A673 (cell line): Measurements from ENCODE around the gene RIMS1. TPM values are rescaled to one million over a fixed set of nuclear protein-coding genes. Genes with fewer than 3 reads are reported as not detected.

Experiments
- BruUV-seq: library from RNA; stranded (reverse); fragments of 400-500 nt; replicated peaks from 2 replicates; lab custom pipeline; 2021; lab: Mats Ljungman, UMichigan
- CTCF ChIA-PET: fragments of 300-600 bp; sonication (Branson Sonifier 250); formaldehyde crosslinking; loops from one replicate; lab custom pipeline; 2022; ENCODE audit warnings: antibody characterized with exemption; lab: Charles Lee
- POLR2A ChIA-PET: fragments of 300-600 bp; sonication (Branson Sonifier 250); formaldehyde crosslinking; loops from one replicate; lab custom pipeline; 2022; ENCODE audit warnings: antibody characterized with exemption; ENCODE audit not compliant: low non-redundant PET; lab: Charles Lee
- DNase-seq: peaks from one replicate; pipeline ENCODE4 v3.0.0-alpha.2; 2015; ENCODE audit warnings: low spot score
- H3K27ac ChIP-seq: fragments of 200-600 bp; sonication (generic); 2 replicates; pipeline ENCODE4 v1.5.1; 2016; ENCODE audit warnings: mixed run types, low read depth, mild to moderate bottlenecking, mixed read lengths, antibody characterized with exemption, low read length; ENCODE audit not compliant: poor library complexity, severe bottlenecking
- H3K27me3 ChIP-seq: fragments of 200-600 bp; sonication (generic); replicated peaks from 2 replicates; pipeline ENCODE4 v1.6.1; 2017; ENCODE audit warnings: mixed run types, low read depth, mild to moderate bottlenecking, mixed read lengths, antibody characterized with exemption, low read length; ENCODE audit not compliant: insufficient read depth, poor library complexity
- H3K36me3 ChIP-seq: fragments of 200-600 bp; sonication (generic); 2 replicates; pipeline ENCODE4 v1.6.1; 2016; ENCODE audit warnings: mixed run types, mild to moderate bottlenecking, mixed read lengths, antibody characterized with exemption, low read length; ENCODE audit not compliant: insufficient read depth, poor library complexity, severe bottlenecking
- H3K4me1 ChIP-seq: fragments of 200-600 bp; sonication (generic); 2 replicates; pipeline ENCODE4 v1.6.1; 2017; ENCODE audit warnings: mixed run types, mild to moderate bottlenecking, mixed read lengths, antibody characterized with exemption, low read length; ENCODE audit not compliant: insufficient read depth, poor library complexity, severe bottlenecking
- H3K4me3 ChIP-seq: fragments of 200-600 bp; sonication (generic); 2 replicates; pipeline ENCODE4 v1.5.1; 2016; ENCODE audit warnings: low read depth, mixed run types, mild to moderate bottlenecking, mixed read lengths, low read length; ENCODE audit not compliant: poor library complexity, severe bottlenecking
- H3K9me3 ChIP-seq: fragments of 200-600 bp; sonication (generic); 2 replicates; pipeline ENCODE4 v1.6.1; 2016; ENCODE audit warnings: mixed run types, low read depth, mild to moderate bottlenecking, mixed read lengths, antibody characterized with exemption, low read length; ENCODE audit not compliant: poor library complexity, severe bottlenecking
- EZH2 ChIP-seq: fragments of 200-600 bp; sonication (generic); IDR thresholded peaks from 2 replicates; pipeline ENCODE4 v1.6.1; 2017; ENCODE audit warnings: borderline replicate concordance, low read depth, mild to moderate bottlenecking, mixed read lengths, antibody characterized with exemption, low read length; ENCODE audit not compliant: poor library complexity, severe bottlenecking
- intact Hi-C: fragments of 100-400 bp; cut with micrococcal nuclease; formaldehyde crosslinking; loops from one replicate; pipeline ENCODE4 v1.10.0; 2022; ENCODE audit not compliant: unreplicated experiment
- total RNA-seq: library from RNA; stranded (reverse); gene quantifications from 2 replicates; pipeline ENCODE4 v1.2.3, GENCODE V29; 2021
- TF ChIP-seq, protein P1 (sequence below): fragments of 300-800, 200-600 bp; sonication (generic); conservative IDR thresholded peaks from 2 replicates; pipeline ENCODE4 v1.5.1; 2017; ENCODE audit warnings: low read depth, mild to moderate bottlenecking, antibody characterized with exemption, low read length, moderate library complexity, mixed read lengths

The RIMS1 gene
- total RNA-seq, 1 experiment from 2014 or later = 1.3 TPM

DNA sequence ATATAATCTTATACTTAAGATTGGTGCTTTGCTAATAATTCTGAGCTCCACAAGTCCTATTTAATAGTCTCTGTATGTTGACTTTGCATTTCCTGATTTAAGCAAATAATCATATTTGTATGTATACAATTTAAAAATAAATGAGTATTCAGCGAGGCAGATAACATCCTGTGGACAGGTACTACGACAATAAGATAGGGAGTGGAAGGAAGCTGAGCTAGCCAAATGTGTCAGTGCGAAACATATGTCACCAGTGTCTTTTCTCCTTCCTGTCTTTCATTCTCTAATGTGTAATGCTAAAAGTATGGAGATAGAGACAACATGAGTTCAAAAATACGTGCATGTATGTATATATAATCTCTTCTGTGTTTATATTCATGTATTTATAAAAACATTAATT is 375.9 kb downstream of the RIMS1 start:
- BruUV-seq = no TSS peak
- Histone ChIP-seq H3K9me3 (no peaks in the 10 kb centered on the region), H3K4me3 (no peak overlapping the region), H3K27me3 (no peaks in the 10 kb centered on the region), H3K4me1 (no peaks in the 10 kb centered on the region), H3K36me3 (no peaks in the 10 kb centered on the region), H3K27ac (no peak overlapping the region)
- CTCF ChIA-PET = no interaction called here
- POLR2A ChIA-PET = no interaction called here
- no peak for DNase-seq
- intact Hi-C loops = no loop called here
- TF ChIP-seq, protein P1, sequence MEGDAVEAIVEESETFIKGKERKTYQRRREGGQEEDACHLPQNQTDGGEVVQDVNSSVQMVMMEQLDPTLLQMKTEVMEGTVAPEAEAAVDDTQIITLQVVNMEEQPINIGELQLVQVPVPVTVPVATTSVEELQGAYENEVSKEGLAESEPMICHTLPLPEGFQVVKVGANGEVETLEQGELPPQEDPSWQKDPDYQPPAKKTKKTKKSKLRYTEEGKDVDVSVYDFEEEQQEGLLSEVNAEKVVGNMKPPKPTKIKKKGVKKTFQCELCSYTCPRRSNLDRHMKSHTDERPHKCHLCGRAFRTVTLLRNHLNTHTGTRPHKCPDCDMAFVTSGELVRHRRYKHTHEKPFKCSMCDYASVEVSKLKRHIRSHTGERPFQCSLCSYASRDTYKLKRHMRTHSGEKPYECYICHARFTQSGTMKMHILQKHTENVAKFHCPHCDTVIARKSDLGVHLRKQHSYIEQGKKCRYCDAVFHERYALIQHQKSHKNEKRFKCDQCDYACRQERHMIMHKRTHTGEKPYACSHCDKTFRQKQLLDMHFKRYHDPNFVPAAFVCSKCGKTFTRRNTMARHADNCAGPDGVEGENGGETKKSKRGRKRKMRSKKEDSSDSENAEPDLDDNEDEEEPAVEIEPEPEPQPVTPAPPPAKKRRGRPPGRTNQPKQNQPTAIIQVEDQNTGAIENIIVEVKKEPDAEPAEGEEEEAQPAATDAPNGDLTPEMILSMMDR = no peak
- no peak for TF ChIP-seq EZH2

DNA sequence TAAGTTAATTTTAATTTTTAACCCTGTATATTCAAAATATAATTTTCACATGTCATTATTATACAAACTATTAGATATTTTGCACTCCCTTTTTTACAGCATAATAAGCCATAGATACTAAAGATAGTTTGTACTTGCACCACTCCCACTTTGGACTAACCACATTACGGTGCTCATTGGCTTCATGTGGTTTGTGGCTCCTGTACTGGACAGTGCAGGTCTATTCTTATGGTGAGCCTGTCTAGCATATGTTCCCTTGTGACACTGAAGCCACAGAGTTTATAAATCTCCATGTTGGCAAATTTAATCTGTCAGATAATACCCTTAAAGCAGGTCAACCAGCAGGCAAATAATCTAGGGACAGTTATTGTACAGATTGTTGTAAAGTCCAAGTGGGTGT is 381.1 kb downstream of the RIMS1 start:
- DNase-seq = no peak
- no peak overlapping the region for H3K4me3 ChIP-seq
- POLR2A ChIA-PET = no interaction called here
- TF ChIP-seq, protein P1 = no peak
- no peak for TF ChIP-seq EZH2
- intact Hi-C loops = no loop called here
- H3K27ac ChIP-seq = no peak overlapping the region
- CTCF ChIA-PET = no interaction called here
- H3K27me3 ChIP-seq = no peaks in the 10 kb centered on the region
- H3K9me3 ChIP-seq = no peaks in the 10 kb centered on the region
- no peaks in the 10 kb centered on the region for H3K36me3 ChIP-seq
- BruUV-seq = no TSS peak
- no peaks in the 10 kb centered on the region for H3K4me1 ChIP-seq

- DNase-seq = no peak
- no peaks in the 10 kb centered on the region for H3K9me3 ChIP-seq
- H3K27ac ChIP-seq = no peak overlapping the region
- no peaks in the 10 kb centered on the region for H3K36me3 ChIP-seq
- ChIA-PET CTCF (no interaction called here), POLR2A (no interaction called here)
- BruUV-seq = no TSS peak
- no peak overlapping the region for H3K4me3 ChIP-seq
- H3K27me3 ChIP-seq = no peaks in the 10 kb centered on the region
- no peak for TF ChIP-seq EZH2
- TF ChIP-seq, protein P1 = no peak
- H3K4me1 ChIP-seq = no peaks in the 10 kb centered on the region
- intact Hi-C loops = no loop called here
Observed at GRCh38 chr6:72271531-72271930, 385.2 kb downstream of the RIMS1 start.
